Keratinocyte (primary cell): Measurements from ENCODE around the gene HOMER3. TPM values are rescaled to one million over a fixed set of nuclear protein-coding genes. Genes with fewer than 3 reads are reported as not detected.
A peak's percentile ranks its signal among the peaks of the same experiment; 100 is the strongest.

Source experiments
- DNase-seq: peaks from one replicate; pipeline ENCODE4 v3.0.0-alpha.2; 2011; ENCODE audit warnings: low read depth, missing footprints, low spot score
- FAIRE-seq: peaks from 2 replicates; lab custom pipeline; 2011; peaks lifted over from hg19 to GRCh38; lab: Jason Lieb, UNC
- H2AFZ ChIP-seq: 2 replicates; pipeline ENCODE4 v1.6.0; 2012; ENCODE audit warnings: low read length, control low read depth, inconsistent platforms; ENCODE audit not compliant: control insufficient read depth
- H3K27ac ChIP-seq: 2 replicates; pipeline ENCODE4 v1.5.1; 2011; ENCODE audit warnings: low read length; ENCODE audit not compliant: control insufficient read depth, insufficient read depth
- H3K27me3 ChIP-seq: 3 replicates; pipeline ENCODE4 v1.6.0; 2011; ENCODE audit warnings: low read length; ENCODE audit not compliant: control insufficient read depth, insufficient read depth; ENCODE audit errors: extremely low read depth
- H3K36me3 ChIP-seq, 2 experiments: 2 replicates in 1 of 2; 3 replicates in 1 of 2; pipeline ENCODE4 v1.5.1; 2011; ENCODE audit warnings: low read length in 2 of 2, mild to moderate bottlenecking in 1 of 2; ENCODE audit not compliant: control insufficient read depth in 2 of 2, insufficient read depth in 2 of 2; ENCODE audit errors: extremely low read depth in 1 of 2
- H3K4me1 ChIP-seq: 3 replicates; pipeline ENCODE4 v1.5.1; 2011; ENCODE audit warnings: low read length; ENCODE audit not compliant: control insufficient read depth, insufficient read depth; ENCODE audit errors: extremely low read depth
- H3K4me2 ChIP-seq: 3 replicates; pipeline ENCODE4 v1.6.0; 2011; ENCODE audit warnings: low read depth, low read length; ENCODE audit not compliant: control insufficient read depth, insufficient read depth; ENCODE audit errors: extremely low read depth
- H3K4me3 ChIP-seq, 3 experiments: fragments of 200-600 bp in 1 of 3; sonication (generic) in 1 of 3; 2 replicates in 2 of 3; 3 replicates in 1 of 3; pipeline ENCODE4 v1.5.1; 2011 to 2016; ENCODE audit warnings: low read length in 3 of 3, mild to moderate bottlenecking in 3 of 3, control low read depth in 2 of 3, inconsistent platforms in 1 of 3, low read depth in 1 of 3, mixed read lengths in 1 of 3, mixed run types in 1 of 3, moderate library complexity in 1 of 3; ENCODE audit not compliant: control insufficient read depth in 2 of 3, insufficient read depth in 2 of 3; ENCODE audit errors: extremely low read depth in 1 of 3
- H3K79me2 ChIP-seq: 2 replicates; pipeline ENCODE4 v1.6.0; 2012; ENCODE audit warnings: low read length; ENCODE audit not compliant: control insufficient read depth, insufficient read depth
- H3K9ac ChIP-seq: 3 replicates; pipeline ENCODE4 v1.6.0; 2011; ENCODE audit warnings: low read length; ENCODE audit not compliant: control insufficient read depth, insufficient read depth; ENCODE audit errors: extremely low read depth
- H3K9me1 ChIP-seq: 3 replicates; pipeline ENCODE4 v1.6.0; 2011; ENCODE audit warnings: low read length; ENCODE audit not compliant: control insufficient read depth, insufficient read depth; ENCODE audit errors: extremely low read depth
- H3K9me3 ChIP-seq: 2 replicates; pipeline ENCODE4 v1.5.1; 2012; ENCODE audit warnings: low read depth, low read length; ENCODE audit not compliant: control insufficient read depth
- H4K20me1 ChIP-seq: 3 replicates; pipeline ENCODE4 v1.6.0; 2011; ENCODE audit warnings: low read length; ENCODE audit not compliant: control insufficient read depth, insufficient read depth; ENCODE audit errors: extremely low read depth
- EZH2 ChIP-seq: IDR thresholded peaks from one replicate; pipeline ENCODE4 v1.6.1; 2012; ENCODE audit warnings: inconsistent platforms, mild to moderate bottlenecking, low read length, moderate library complexity
- dilution Hi-C: fragments of 300-500 bp; cut with MboI; formaldehyde crosslinking; loops from one replicate; pipeline ENCODE4 v1.7.0; 2020; ENCODE audit warnings: low sequenced_read_pairs; ENCODE audit not compliant: extremely low pct_ligation_motif_present
- polyA plus RNA-seq, 5 experiments: library from polyadenylated mRNA; depleted of rRNA in 3 of 5; stranded (reverse) in 3 of 5; stranded (forward) in 1 of 5; unstranded in 1 of 5; fragments of >200 nt; gene quantifications; 1 replicate in 1 of 5; 2 replicates in 3 of 5; 3 replicates in 1 of 5; pipeline versions ENCODE4 v1.2.1 to v1.2.3, GENCODE V29; 2011 to 2012; ENCODE audit warnings: missing spikeins in 2 of 5, low read depth in 1 of 5, low replicate concordance in 1 of 5
- TF ChIP-seq, protein P1 (sequence below), 3 experiments: IDR thresholded peaks in 1 of 3; conservative IDR thresholded peaks in 1 of 3; optimal IDR thresholded peaks in 1 of 3; 2 replicates in 2 of 3; 3 replicates in 1 of 3; pipeline versions ENCODE3 to v1.5.1; 2011; ENCODE audit warnings: low read length in 3 of 3, mild to moderate bottlenecking in 3 of 3, moderate library complexity in 2 of 3, control low read depth in 1 of 3, inconsistent platforms in 1 of 3; ENCODE audit not compliant: insufficient read depth in 2 of 3; ENCODE audit errors: extremely low read depth in 1 of 3

The HOMER3 gene
- polyA plus RNA-seq, 1 donor (not counting 4 experiments of a cell fraction or from before 2014, with no cell fraction given) = 119 TPM

GRCh38 chr19:18896421-18896841 is 44.6 kb downstream of the HOMER3 start:
- no peak overlapping the region for H3K9ac ChIP-seq
- H3K9me1 ChIP-seq = no peaks in the 10 kb centered on the region
- H2AFZ ChIP-seq = no peak overlapping the region
- peaks cover 0 to 6% of the 10 kb centered on the region in 2 experiments for H3K36me3 ChIP-seq
- H4K20me1 ChIP-seq = no peaks in the 10 kb centered on the region
- H3K27ac ChIP-seq = no peak overlapping the region
- no peaks in the 10 kb centered on the region for H3K9me3 ChIP-seq
- FAIRE-seq (no peak), DNase-seq (no peak)
- no peaks in the 10 kb centered on the region for H3K79me2 ChIP-seq
- dilution Hi-C loops = no loop called here
- TF ChIP-seq, protein P1, sequence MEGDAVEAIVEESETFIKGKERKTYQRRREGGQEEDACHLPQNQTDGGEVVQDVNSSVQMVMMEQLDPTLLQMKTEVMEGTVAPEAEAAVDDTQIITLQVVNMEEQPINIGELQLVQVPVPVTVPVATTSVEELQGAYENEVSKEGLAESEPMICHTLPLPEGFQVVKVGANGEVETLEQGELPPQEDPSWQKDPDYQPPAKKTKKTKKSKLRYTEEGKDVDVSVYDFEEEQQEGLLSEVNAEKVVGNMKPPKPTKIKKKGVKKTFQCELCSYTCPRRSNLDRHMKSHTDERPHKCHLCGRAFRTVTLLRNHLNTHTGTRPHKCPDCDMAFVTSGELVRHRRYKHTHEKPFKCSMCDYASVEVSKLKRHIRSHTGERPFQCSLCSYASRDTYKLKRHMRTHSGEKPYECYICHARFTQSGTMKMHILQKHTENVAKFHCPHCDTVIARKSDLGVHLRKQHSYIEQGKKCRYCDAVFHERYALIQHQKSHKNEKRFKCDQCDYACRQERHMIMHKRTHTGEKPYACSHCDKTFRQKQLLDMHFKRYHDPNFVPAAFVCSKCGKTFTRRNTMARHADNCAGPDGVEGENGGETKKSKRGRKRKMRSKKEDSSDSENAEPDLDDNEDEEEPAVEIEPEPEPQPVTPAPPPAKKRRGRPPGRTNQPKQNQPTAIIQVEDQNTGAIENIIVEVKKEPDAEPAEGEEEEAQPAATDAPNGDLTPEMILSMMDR (optimal IDR thresholded peaks at IDR 0.05 in 1 of 3, IDR thresholded peaks at IDR 0.05 in 1 of 3, conservative IDR thresholded peaks at IDR 0.05 in 1 of 3; ENCODE audit: extremely low read depth in 1 of 3, insufficient read depth in 2 of 3, low read length in 3 of 3) = no peak
- peak; percentile 89 for TF ChIP-seq EZH2
- no peak overlapping the region for H3K4me3 ChIP-seq
- peak overlapping the region; percentile 27 for H3K4me2 ChIP-seq
- peaks cover 35% of the 10 kb centered on the region for H3K27me3 ChIP-seq
- no peaks in the 10 kb centered on the region for H3K4me1 ChIP-seq

GRCh38 chr19:18895824-18896341 is 45.1 kb downstream of the HOMER3 start, which contains the start of gene CERS1:
CERS1 (minus strand) TSS chr19:18896158; CDS start chr19:18896072, 86 bp downstream.
- Histone ChIP-seq H3K36me3 (peaks cover 0 to 3% of the 10 kb centered on the region in 2 experiments), H2AFZ (no peak within 1 kb of the TSS), H3K4me3 (peak within 1 kb of the TSS in 1 of 3 experiments; percentile 18), H3K27ac (no peak within 1 kb of the TSS), H3K4me1 (no peaks in the 10 kb centered on the region), H3K27me3 (peaks cover 35% of the 10 kb centered on the region), H3K9ac (no peak within 1 kb of the TSS), H3K4me2 (peak within 1 kb of the TSS; percentile 67), H3K9me3 (no peaks in the 10 kb centered on the region), H3K9me1 (no peaks in the 10 kb centered on the region), H3K79me2 (no peaks in the 10 kb centered on the region), H4K20me1 (no peaks in the 10 kb centered on the region)
- DNase-seq = no peak
- no peak for FAIRE-seq
- dilution Hi-C loops = no loop called here
- TF ChIP-seq, protein P1 (optimal IDR thresholded peaks at IDR 0.05 in 1 of 3, IDR thresholded peaks at IDR 0.05 in 1 of 3, conservative IDR thresholded peaks at IDR 0.05 in 1 of 3; ENCODE audit: extremely low read depth in 1 of 3, insufficient read depth in 2 of 3, low read length in 3 of 3) = no peak
- TF ChIP-seq EZH2 = no peak
